ENCODE results near the gene FERD3L. TPM values are rescaled to one million over a fixed set of nuclear protein-coding genes. Genes with fewer than 3 reads are reported as not detected.

The FERD3L gene
- total RNA-seq, 1 experiment from 2014 or later, result not detected

DNA sequence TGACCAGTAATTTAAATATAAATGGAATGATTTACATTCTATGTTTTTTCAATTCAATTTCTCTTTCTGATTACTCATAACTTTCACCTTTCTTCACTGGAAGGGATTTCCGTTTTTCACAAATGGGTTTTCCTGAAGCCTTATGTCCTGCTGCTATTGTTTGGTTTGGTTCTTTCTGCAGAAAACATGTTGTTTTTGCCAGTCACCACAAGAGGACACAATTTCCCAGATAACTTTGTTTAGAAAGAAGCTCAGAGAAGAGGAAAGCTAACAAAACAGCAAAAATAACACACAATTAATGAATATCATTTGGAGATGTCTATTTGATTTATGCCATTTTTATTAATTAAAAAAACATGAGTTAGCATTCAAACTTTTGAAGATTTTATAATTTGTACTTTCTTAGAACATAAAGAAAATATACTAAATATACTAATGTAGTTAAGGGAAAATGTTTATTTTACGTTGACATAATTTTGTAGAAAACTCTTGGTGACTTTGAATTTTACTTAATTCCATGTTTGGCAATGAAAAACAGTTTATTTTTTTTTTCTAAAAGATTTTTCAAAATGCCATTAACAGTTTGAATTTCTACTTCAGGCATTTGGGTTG is 23.1 kb downstream of the FERD3L start:
- ATAC-seq (no peak), DNase-seq (ENCODE audit: low spot score) (no peak)
- Mint-ChIP-seq H3K27ac (no peak overlapping the region), H3K4me3 (no peak overlapping the region), H3K36me3 (no peaks in the 10 kb centered on the region), H3K4me1 (peaks cover 38% of the 10 kb centered on the region), H3K27me3 (ENCODE audit: low read depth) (peaks cover 54% of the 10 kb centered on the region), H3K9me3 (no peaks in the 10 kb centered on the region)
- ChIA-PET CTCF (interaction anchor here (0.6 to 1.0 kb wide), 25 partner anchors 10 to 1476 kb away, joined by 3 to 22 read pairs (median 3); no protein-coding TSS in a partner anchor), POLR2A (no interaction called here)
- TF ChIP-seq NFATC4 (CRISPR knock-in tag; IDR thresholded peaks at IDR 0.05), result no peak
- TF ChIP-seq JAZF1 (CRISPR knock-in tag; IDR thresholded peaks at IDR 0.05), result no peak
- TF ChIP-seq, protein P1, sequence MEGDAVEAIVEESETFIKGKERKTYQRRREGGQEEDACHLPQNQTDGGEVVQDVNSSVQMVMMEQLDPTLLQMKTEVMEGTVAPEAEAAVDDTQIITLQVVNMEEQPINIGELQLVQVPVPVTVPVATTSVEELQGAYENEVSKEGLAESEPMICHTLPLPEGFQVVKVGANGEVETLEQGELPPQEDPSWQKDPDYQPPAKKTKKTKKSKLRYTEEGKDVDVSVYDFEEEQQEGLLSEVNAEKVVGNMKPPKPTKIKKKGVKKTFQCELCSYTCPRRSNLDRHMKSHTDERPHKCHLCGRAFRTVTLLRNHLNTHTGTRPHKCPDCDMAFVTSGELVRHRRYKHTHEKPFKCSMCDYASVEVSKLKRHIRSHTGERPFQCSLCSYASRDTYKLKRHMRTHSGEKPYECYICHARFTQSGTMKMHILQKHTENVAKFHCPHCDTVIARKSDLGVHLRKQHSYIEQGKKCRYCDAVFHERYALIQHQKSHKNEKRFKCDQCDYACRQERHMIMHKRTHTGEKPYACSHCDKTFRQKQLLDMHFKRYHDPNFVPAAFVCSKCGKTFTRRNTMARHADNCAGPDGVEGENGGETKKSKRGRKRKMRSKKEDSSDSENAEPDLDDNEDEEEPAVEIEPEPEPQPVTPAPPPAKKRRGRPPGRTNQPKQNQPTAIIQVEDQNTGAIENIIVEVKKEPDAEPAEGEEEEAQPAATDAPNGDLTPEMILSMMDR (IDR thresholded peaks at IDR 0.05), result peak; percentile 50; the same call in 1 of the 2 replicates

DNA sequence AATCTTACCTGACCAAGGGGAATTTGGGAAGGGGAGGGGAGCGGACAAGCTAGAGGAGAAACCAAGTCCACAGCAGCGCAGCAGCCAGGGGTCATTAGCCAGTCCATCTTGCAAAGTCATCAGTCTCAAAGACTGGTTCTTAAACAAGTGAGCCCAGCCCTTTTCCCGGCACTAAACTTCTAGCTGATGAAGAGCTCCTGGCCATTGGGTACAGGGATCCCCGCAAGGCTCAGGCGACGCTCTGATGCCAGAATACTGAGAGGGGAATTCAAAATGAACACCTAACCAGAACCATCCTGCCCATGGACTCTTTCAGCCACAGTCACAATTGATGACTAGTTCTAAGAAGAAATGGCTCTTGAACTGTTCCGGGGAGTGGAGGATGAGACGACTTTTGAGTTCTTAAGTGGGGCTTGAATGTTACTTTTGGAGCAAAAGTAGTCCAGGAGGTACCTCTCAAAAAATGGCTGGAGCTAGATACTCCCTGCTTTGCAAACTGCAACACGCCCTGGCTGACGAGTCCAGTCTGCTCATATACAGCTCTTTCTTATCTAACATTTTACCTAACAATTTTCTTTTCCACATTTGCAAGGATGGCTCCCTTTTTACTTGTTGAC is 25.2 kb downstream of the FERD3L start:
- Mint-ChIP-seq H3K27ac (no peak overlapping the region), H3K27me3 (ENCODE audit: low read depth) (peaks cover 71% of the 10 kb centered on the region), H3K4me1 (peaks cover 44% of the 10 kb centered on the region), H3K9me3 (no peaks in the 10 kb centered on the region), H3K36me3 (no peaks in the 10 kb centered on the region), H3K4me3 (peak overlapping the region; percentile 53)
- no peak for ATAC-seq
- ChIA-PET POLR2A (no interaction called here), CTCF (interaction anchor here (1.1 to 1.7 kb wide), 3 partner anchors 25 to 372 kb away, joined by 3 to 11 read pairs (median 4); partner anchors contain the start of gene FERD3L)
- no peak for DNase-seq (ENCODE audit: low spot score)
- TF ChIP-seq, protein P2, sequence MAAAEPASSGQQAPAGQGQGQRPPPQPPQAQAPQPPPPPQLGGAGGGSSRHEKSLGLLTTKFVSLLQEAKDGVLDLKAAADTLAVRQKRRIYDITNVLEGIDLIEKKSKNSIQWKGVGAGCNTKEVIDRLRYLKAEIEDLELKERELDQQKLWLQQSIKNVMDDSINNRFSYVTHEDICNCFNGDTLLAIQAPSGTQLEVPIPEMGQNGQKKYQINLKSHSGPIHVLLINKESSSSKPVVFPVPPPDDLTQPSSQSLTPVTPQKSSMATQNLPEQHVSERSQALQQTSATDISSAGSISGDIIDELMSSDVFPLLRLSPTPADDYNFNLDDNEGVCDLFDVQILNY (CRISPR knock-in tag; IDR thresholded peaks at IDR 0.05), result no peak
- TF ChIP-seq, protein P3, sequence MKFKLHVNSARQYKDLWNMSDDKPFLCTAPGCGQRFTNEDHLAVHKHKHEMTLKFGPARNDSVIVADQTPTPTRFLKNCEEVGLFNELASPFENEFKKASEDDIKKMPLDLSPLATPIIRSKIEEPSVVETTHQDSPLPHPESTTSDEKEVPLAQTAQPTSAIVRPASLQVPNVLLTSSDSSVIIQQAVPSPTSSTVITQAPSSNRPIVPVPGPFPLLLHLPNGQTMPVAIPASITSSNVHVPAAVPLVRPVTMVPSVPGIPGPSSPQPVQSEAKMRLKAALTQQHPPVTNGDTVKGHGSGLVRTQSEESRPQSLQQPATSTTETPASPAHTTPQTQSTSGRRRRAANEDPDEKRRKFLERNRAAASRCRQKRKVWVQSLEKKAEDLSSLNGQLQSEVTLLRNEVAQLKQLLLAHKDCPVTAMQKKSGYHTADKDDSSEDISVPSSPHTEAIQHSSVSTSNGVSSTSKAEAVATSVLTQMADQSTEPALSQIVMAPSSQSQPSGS (CRISPR knock-in tag; IDR thresholded peaks at IDR 0.05; ENCODE audit: borderline replicate concordance, low read depth), result no peak
- TF ChIP-seq, protein P4, sequence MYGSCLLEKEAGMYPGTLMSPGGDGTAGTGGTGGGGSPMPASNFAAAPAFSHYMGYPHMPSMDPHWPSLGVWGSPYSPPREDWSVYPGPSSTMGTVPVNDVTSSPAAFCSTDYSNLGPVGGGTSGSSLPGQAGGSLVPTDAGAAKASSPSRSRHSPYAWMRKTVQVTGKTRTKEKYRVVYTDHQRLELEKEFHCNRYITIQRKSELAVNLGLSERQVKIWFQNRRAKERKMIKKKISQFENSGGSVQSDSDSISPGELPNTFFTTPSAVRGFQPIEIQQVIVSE (CRISPR knock-in tag; IDR thresholded peaks at IDR 0.05; ENCODE audit: borderline replicate concordance), result no peak
- no peak for TF ChIP-seq ELF4 (CRISPR knock-in tag; IDR thresholded peaks at IDR 0.05; ENCODE audit: low read depth)
- TF ChIP-seq, protein P5, sequence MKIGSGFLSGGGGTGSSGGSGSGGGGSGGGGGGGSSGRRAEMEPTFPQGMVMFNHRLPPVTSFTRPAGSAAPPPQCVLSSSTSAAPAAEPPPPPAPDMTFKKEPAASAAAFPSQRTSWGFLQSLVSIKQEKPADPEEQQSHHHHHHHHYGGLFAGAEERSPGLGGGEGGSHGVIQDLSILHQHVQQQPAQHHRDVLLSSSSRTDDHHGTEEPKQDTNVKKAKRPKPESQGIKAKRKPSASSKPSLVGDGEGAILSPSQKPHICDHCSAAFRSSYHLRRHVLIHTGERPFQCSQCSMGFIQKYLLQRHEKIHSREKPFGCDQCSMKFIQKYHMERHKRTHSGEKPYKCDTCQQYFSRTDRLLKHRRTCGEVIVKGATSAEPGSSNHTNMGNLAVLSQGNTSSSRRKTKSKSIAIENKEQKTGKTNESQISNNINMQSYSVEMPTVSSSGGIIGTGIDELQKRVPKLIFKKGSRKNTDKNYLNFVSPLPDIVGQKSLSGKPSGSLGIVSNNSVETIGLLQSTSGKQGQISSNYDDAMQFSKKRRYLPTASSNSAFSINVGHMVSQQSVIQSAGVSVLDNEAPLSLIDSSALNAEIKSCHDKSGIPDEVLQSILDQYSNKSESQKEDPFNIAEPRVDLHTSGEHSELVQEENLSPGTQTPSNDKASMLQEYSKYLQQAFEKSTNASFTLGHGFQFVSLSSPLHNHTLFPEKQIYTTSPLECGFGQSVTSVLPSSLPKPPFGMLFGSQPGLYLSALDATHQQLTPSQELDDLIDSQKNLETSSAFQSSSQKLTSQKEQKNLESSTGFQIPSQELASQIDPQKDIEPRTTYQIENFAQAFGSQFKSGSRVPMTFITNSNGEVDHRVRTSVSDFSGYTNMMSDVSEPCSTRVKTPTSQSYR (CRISPR knock-in tag; IDR thresholded peaks at IDR 0.05), result no peak

DNA sequence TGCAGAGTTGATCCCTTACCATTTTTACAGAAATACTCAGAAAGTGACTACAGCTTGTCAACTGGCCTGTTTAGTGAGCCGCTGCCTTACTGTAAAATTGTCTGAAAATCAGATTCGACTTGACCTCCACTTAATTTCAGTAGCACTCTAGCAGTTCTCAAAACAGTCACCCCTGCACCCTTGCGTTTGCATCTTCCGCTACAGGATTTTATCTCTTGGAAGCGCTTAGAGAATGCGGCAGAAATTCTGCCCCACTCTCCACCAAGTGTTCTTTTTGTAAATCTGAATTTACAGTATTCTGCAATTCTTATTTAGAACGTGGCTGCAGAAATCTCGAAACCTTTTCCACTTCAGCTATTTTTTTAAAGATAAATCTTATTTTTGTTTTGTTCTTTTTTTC is 25.8 kb downstream of the FERD3L start:
- Mint-ChIP-seq H3K4me1 (peaks cover 44% of the 10 kb centered on the region), H3K27me3 (ENCODE audit: low read depth) (peaks cover 77% of the 10 kb centered on the region), H3K27ac (no peak overlapping the region), H3K9me3 (no peaks in the 10 kb centered on the region), H3K36me3 (no peaks in the 10 kb centered on the region), H3K4me3 (peak overlapping the region; percentile 72)
- ATAC-seq (no peak), DNase-seq (ENCODE audit: low spot score) (no peak)
- ChIA-PET CTCF (interaction anchor here (0.7 to 1.7 kb wide), 7 partner anchors 13 to 767 kb away, joined by 3 to 11 read pairs (median 4); partner anchors contain the start of gene FERD3L), POLR2A (interaction anchor here (0.8 kb wide), 1 partner anchor 24 kb away, joined by 3 read pairs; no protein-coding TSS in a partner anchor)
- TF ChIP-seq NR3C1 (CRISPR knock-in tag; conservative IDR thresholded peaks at IDR 0.05; ENCODE audit: low read depth) (no peak), GABPB1 (CRISPR knock-in tag; IDR thresholded peaks at IDR 0.05) (no peak), RORB (CRISPR knock-in tag; IDR thresholded peaks at IDR 0.05) (no peak), OVOL2 (CRISPR knock-in tag; IDR thresholded peaks at IDR 0.05; ENCODE audit: borderline replicate concordance) (no peak), HMGA2 (CRISPR knock-in tag; IDR thresholded peaks at IDR 0.05) (no peak), FOXK1 (CRISPR knock-in tag; IDR thresholded peaks at IDR 0.05) (no peak), CBFB (CRISPR knock-in tag; IDR thresholded peaks at IDR 0.05; ENCODE audit: low read depth) (no peak), NR1H2 (CRISPR knock-in tag; IDR thresholded peaks at IDR 0.05) (no peak), CREM (CRISPR knock-in tag; IDR thresholded peaks at IDR 0.05) (no peak), TP53 (CRISPR knock-in tag; IDR thresholded peaks at IDR 0.05) (no peak)
- TF ChIP-seq, protein P6, sequence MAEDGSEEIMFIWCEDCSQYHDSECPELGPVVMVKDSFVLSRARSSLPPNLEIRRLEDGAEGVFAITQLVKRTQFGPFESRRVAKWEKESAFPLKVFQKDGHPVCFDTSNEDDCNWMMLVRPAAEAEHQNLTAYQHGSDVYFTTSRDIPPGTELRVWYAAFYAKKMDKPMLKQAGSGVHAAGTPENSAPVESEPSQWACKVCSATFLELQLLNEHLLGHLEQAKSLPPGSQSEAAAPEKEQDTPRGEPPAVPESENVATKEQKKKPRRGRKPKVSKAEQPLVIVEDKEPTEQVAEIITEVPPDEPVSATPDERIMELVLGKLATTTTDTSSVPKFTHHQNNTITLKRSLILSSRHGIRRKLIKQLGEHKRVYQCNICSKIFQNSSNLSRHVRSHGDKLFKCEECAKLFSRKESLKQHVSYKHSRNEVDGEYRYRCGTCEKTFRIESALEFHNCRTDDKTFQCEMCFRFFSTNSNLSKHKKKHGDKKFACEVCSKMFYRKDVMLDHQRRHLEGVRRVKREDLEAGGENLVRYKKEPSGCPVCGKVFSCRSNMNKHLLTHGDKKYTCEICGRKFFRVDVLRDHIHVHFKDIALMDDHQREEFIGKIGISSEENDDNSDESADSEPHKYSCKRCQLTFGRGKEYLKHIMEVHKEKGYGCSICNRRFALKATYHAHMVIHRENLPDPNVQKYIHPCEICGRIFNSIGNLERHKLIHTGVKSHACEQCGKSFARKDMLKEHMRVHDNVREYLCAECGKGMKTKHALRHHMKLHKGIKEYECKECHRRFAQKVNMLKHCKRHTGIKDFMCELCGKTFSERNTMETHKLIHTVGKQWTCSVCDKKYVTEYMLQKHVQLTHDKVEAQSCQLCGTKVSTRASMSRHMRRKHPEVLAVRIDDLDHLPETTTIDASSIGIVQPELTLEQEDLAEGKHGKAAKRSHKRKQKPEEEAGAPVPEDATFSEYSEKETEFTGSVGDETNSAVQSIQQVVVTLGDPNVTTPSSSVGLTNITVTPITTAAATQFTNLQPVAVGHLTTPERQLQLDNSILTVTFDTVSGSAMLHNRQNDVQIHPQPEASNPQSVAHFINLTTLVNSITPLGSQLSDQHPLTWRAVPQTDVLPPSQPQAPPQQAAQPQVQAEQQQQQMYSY (CRISPR knock-in tag; IDR thresholded peaks at IDR 0.05), result no peak

All from WTC11 (cell line).